ENCODE data around the gene SLC7A6.
"Not testable (repeated sequence)": the region's sequence is repeated elsewhere in the genome, so short reads cannot be mapped to it uniquely, and the experiment has no call there.

SLC7A6 gene

GRCh38 chr16:68287276-68288251 is 23.2 kb downstream of the SLC7A6 start:
- TF ChIP-seq, protein P1, sequence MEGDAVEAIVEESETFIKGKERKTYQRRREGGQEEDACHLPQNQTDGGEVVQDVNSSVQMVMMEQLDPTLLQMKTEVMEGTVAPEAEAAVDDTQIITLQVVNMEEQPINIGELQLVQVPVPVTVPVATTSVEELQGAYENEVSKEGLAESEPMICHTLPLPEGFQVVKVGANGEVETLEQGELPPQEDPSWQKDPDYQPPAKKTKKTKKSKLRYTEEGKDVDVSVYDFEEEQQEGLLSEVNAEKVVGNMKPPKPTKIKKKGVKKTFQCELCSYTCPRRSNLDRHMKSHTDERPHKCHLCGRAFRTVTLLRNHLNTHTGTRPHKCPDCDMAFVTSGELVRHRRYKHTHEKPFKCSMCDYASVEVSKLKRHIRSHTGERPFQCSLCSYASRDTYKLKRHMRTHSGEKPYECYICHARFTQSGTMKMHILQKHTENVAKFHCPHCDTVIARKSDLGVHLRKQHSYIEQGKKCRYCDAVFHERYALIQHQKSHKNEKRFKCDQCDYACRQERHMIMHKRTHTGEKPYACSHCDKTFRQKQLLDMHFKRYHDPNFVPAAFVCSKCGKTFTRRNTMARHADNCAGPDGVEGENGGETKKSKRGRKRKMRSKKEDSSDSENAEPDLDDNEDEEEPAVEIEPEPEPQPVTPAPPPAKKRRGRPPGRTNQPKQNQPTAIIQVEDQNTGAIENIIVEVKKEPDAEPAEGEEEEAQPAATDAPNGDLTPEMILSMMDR (conservative IDR thresholded peaks at IDR 0.05; ENCODE audit: low read length) = no peak
- no peak overlapping the region for H3K4me3 ChIP-seq (ENCODE audit: low read length)
- peak; percentile 93 for DNase-seq (ENCODE audit: low read depth)

GRCh38 chr16:68288252-68288650 is 23.9 kb downstream of the SLC7A6 start:
- no peak for DNase-seq (ENCODE audit: low read depth)
- no peak overlapping the region for H3K4me3 ChIP-seq (ENCODE audit: low read length)
- TF ChIP-seq, protein P1 (conservative IDR thresholded peaks at IDR 0.05; ENCODE audit: low read length) = no peak

DNA sequence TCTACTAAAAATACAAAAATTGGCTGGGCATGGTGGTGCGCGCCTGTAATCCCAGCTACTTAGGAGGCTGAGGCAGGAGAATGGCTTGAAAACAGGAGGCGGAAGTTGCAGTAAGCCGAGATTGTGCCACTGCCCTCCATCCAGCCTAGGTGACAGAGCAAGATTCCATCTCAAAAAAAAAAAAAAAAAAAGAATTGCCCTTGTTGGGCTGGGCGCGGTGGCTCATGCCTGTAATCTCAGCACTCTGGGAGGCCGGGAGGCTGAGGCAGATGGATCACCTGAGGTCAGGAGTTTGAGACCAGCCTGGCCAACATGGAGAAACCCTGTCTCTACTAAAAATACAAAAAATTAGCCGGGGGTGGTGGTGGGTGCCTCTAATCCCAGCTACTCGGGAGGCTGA is 24.5 kb downstream of the SLC7A6 start:
- not testable (repeated sequence) for H3K4me3 ChIP-seq (ENCODE audit: low read length); DNase-seq (ENCODE audit: low read depth)

- DNase-seq (ENCODE audit: low read depth) = no peak
- no peak overlapping the region for H3K4me3 ChIP-seq (ENCODE audit: low read length)
- TF ChIP-seq, protein P1 (conservative IDR thresholded peaks at IDR 0.05; ENCODE audit: low read length) = no peak
Observed at GRCh38 chr16:68289202-68289601, 24.9 kb downstream of the SLC7A6 start.

DNA sequence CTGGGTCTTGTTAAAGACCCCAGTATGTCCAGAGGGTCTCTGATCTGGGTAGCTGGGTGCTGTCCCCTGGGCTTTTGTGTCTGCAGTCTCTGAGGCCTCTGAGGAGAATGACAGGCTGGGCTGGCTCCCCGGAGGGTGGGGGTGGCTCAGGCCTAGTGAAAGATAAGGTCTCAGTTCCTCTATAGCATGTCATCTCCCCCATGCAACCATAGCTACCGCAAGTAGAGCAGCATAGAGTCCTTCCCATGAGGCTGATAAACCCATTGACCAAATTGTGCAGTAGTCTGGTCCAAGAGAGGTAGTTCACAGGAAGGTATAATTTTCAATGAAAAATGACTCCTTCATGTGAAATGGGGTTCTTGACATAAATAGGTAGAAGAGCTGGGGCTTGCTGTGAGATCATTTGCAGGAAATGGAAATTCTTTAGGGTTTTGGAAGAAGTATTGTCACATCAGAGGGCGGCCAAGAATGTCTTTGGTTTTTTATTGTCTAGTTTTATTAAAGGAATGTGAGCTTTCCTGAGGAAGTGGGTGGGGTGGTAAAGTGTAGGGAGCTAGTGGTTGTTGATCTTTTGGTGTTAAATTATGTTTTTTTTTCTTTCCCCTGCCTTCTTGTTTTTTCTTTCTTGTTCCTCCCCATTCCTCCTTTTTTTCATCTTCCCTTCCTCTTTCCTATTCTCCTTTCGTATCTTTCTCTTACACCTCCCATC is 25.4 kb downstream of the SLC7A6 start:
- TF ChIP-seq, protein P1 (conservative IDR thresholded peaks at IDR 0.05; ENCODE audit: low read length) = no peak
- H3K4me3 ChIP-seq (ENCODE audit: low read length) = no peak overlapping the region
- peak; percentile 69 for DNase-seq (ENCODE audit: low read depth)

GRCh38 chr16:68290450-68290849 is 26.1 kb downstream of the SLC7A6 start:
- no peak overlapping the region for H3K4me3 ChIP-seq (ENCODE audit: low read length)
- no peak for DNase-seq (ENCODE audit: low read depth)
- TF ChIP-seq, protein P1 (conservative IDR thresholded peaks at IDR 0.05; ENCODE audit: low read length) = no peak

DNA sequence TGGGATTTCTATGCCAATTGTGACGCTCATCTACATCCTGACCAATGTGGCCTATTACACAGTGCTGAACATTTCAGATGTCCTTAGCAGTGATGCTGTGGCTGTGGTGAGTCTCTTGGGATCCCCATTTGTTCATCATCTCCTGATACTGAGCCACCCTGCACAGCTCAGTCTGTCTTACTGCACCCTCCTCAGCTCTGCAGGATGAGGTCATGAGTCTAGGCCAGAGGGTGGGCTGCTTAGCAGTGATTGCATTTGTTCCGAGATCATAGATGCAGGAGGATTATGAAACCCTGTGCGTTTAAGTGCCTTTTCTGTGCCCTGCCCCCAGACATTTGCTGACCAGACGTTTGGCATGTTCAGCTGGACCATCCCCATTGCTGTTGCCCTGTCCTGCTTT is 26.9 kb downstream of the SLC7A6 start:
- no peak overlapping the region for H3K4me3 ChIP-seq (ENCODE audit: low read length)
- no peak for DNase-seq (ENCODE audit: low read depth)
- TF ChIP-seq, protein P1 (conservative IDR thresholded peaks at IDR 0.05; ENCODE audit: low read length) = no peak
